GM23338 (cell line): ENCODE measurements around the gene TIA1. TPM values are rescaled to one million over a fixed set of nuclear protein-coding genes. Genes with fewer than 3 reads are reported as not detected.

Experiments
- ATAC-seq: fragments of 200-7000 bp; cut with Tn5 transposase; 3 replicates; pipeline ENCODE4 v1.9.1; 2020
- DNase-seq: peaks from one replicate; pipeline ENCODE4 v3.0.0-alpha.2; 2015; ENCODE audit warnings: low spot score
- H2AFZ ChIP-seq: fragments of 200-600 bp; sonication (generic); 2 replicates; pipeline ENCODE4 v1.8.0; 2016; ENCODE audit warnings: antibody characterized with exemption, mild to moderate bottlenecking, moderate library complexity
- H3F3A ChIP-seq: fragments of 200-600 bp; sonication (generic); replicated peaks from 2 replicates; pipeline ENCODE4 v1.8.0; 2017; ENCODE audit warnings: antibody characterized with exemption, mixed run types, low read depth
- H3K27ac ChIP-seq: fragments of 200-600 bp; sonication (generic); 2 replicates; pipeline ENCODE4 v1.6.1; 2016; ENCODE audit warnings: low read depth
- H3K27me3 ChIP-seq: fragments of 200-600 bp; sonication (generic); 2 replicates; pipeline ENCODE4 v1.8.0; 2016; ENCODE audit warnings: mild to moderate bottlenecking, mixed run types, moderate library complexity; ENCODE audit not compliant: insufficient read depth
- H3K36me3 ChIP-seq: fragments of 200-600 bp; sonication (generic); 2 replicates; pipeline ENCODE4 v1.8.0; 2016; ENCODE audit warnings: mild to moderate bottlenecking; ENCODE audit not compliant: insufficient read depth
- H3K4me1 ChIP-seq: fragments of 200-600 bp; sonication (generic); 2 replicates; pipeline ENCODE4 v1.8.0; 2016; ENCODE audit warnings: mild to moderate bottlenecking, moderate library complexity; ENCODE audit not compliant: insufficient read depth
- H3K4me2 ChIP-seq: fragments of 200-600 bp; sonication (generic); 2 replicates; pipeline ENCODE4 v1.7.1; 2017; ENCODE audit warnings: mixed run types
- H3K4me3 ChIP-seq: fragments of 200-600 bp; sonication (generic); 2 replicates; pipeline ENCODE4 v1.6.1; 2016; ENCODE audit warnings: mixed run types
- H3K79me2 ChIP-seq: fragments of 200-600 bp; sonication (generic); replicated peaks from 2 replicates; pipeline ENCODE4 v1.8.0; 2017; ENCODE audit warnings: mild to moderate bottlenecking; ENCODE audit not compliant: insufficient read depth
- H3K9me2 ChIP-seq: fragments of 200-600 bp; sonication (generic); 2 replicates; pipeline ENCODE4 v1.8.0; 2017; ENCODE audit not compliant: insufficient read depth
- H4K20me1 ChIP-seq: fragments of 200-600 bp; sonication (generic); replicated peaks from 2 replicates; pipeline ENCODE4 v1.8.0; 2017; ENCODE audit warnings: mild to moderate bottlenecking; ENCODE audit not compliant: insufficient read depth
- H3K27ac Mint-ChIP-seq: 2 replicates; pipeline ENCODE4 v1.8.0; 2020; ENCODE audit warnings: inconsistent platforms, mild to moderate bottlenecking, moderate library complexity, mixed read lengths
- H3K27me3 Mint-ChIP-seq: 3 replicates; pipeline ENCODE4 v1.8.0; 2022; ENCODE audit warnings: low read depth, mild to moderate bottlenecking, moderate library complexity, mixed read lengths, inconsistent platforms; ENCODE audit not compliant: insufficient read depth, poor library complexity
- H3K36me3 Mint-ChIP-seq: 3 replicates; pipeline ENCODE4 v1.8.0; 2021; ENCODE audit warnings: low read depth, mild to moderate bottlenecking, inconsistent platforms, moderate library complexity, mixed read lengths
- H3K4me1 Mint-ChIP-seq: 3 replicates; pipeline ENCODE4 v1.8.0; 2020; ENCODE audit warnings: mild to moderate bottlenecking, inconsistent platforms, mixed read lengths
- H3K4me3 Mint-ChIP-seq: 3 replicates; pipeline ENCODE4 v1.8.0; 2021; ENCODE audit warnings: moderate library complexity, mild to moderate bottlenecking, inconsistent platforms, mixed read lengths
- H3K9me3 Mint-ChIP-seq: 3 replicates; pipeline ENCODE4 v1.8.0; 2020; ENCODE audit warnings: moderate library complexity, mild to moderate bottlenecking, inconsistent platforms, mixed read lengths
- CREB1 ChIP-seq: fragments of 250-450 bp; sonication (Bioruptor Pico); IDR thresholded peaks from 2 replicates; pipeline ENCODE4 v1.5.0; 2020; ENCODE audit warnings: low read depth, mild to moderate bottlenecking, moderate library complexity
- CTCF ChIP-seq, 2 experiments: fragments of 200-600 bp in 1 of 2; sonication (generic) in 1 of 2; conservative IDR thresholded peaks; 2 replicates each; pipeline versions ENCODE4 v1.5.1 to v1.6.1; 2016 to 2017; ENCODE audit warnings: antibody characterized with exemption in 2 of 2, low read depth in 2 of 2, mild to moderate bottlenecking in 2 of 2, moderate library complexity in 1 of 2
- ETS1 ChIP-seq: IDR thresholded peaks from 2 replicates; pipeline ENCODE4 v1.6.1; 2016; ENCODE audit warnings: antibody characterized with exemption
- EZH2 ChIP-seq: fragments of 200-600 bp; sonication (generic); IDR thresholded peaks from one replicate; pipeline ENCODE4 v1.8.0; 2017; ENCODE audit warnings: antibody characterized with exemption, mild to moderate bottlenecking, low read depth; ENCODE audit not compliant: unreplicated experiment
- EZH2phosphoT487 ChIP-seq: fragments of 200-600 bp; sonication (generic); IDR thresholded peaks from one replicate; pipeline ENCODE4 v1.8.1; 2018; ENCODE audit warnings: antibody characterized with exemption; ENCODE audit not compliant: unreplicated experiment
- JUNB ChIP-seq: IDR thresholded peaks from one replicate; pipeline ENCODE4 v1.6.1; 2016; ENCODE audit warnings: antibody characterized with exemption; ENCODE audit not compliant: unreplicated experiment
- NANOG ChIP-seq: IDR thresholded peaks from 2 replicates; pipeline ENCODE4 v1.6.1; 2016; ENCODE audit warnings: antibody characterized with exemption, borderline replicate concordance
- POLR2AphosphoS5 ChIP-seq: IDR thresholded peaks from 2 replicates; pipeline ENCODE4 v1.6.1; 2016; ENCODE audit warnings: antibody characterized with exemption, low read depth
- STAT1 ChIP-seq: IDR thresholded peaks from one replicate; pipeline ENCODE4 v1.6.1; 2016; ENCODE audit warnings: antibody characterized with exemption; ENCODE audit not compliant: unreplicated experiment
- ZNF462 ChIP-seq: fragments of 250-450 bp; sonication (Bioruptor Pico); IDR thresholded peaks from 2 replicates; pipeline ENCODE4 v1.5.0; 2020; ENCODE audit warnings: mild to moderate bottlenecking, moderate library complexity
- polyA plus RNA-seq: library from polyadenylated mRNA; unstranded; fragments of >200 nt; fragmentation: Nextera tagmentation; extraction: Ambion mirVana; gene quantifications from 2 replicates; pipeline ENCODE4 v1.2.1, GENCODE V29; 2016
- total RNA-seq: library from RNA; depleted of rRNA; stranded (reverse); fragments of >200 nt; shearing (Covaris generic); gene quantifications from 2 replicates; pipeline ENCODE4 v1.2.3, GENCODE V29; 2014

TIA1 gene
- total and polyA plus RNA-seq, 2 experiments from 2014 or later: 130 to 179 TPM

DNA sequence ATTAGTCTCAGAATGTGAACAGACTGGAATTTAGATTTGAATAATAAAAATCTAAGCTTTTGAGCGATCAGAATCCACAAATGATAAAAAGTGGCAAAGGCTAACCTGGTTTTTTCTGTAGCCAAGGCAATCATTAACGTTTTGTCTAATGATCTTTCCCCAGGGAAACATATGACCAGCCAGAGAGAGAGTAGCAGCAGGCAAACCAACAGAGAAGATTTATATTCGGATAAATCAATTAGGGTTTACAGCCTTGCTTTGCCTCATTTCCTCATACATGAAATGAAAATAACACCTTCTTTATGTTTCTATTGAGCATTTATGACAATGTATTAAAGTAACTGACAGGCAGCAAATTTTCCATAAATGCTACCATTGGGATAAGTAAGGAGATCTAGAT is 14.5 kb downstream of the TIA1 start:
- ATAC-seq: no peak
- H3K27ac Mint-ChIP-seq: no peak overlapping the region

More for the DNA sequence above, 14.5 kb downstream of the TIA1 start:
- H3K79me2 ChIP-seq: peaks cover 84% of the 10 kb centered on the region
- no peak for TF ChIP-seq CTCF (conservative IDR thresholded peaks at IDR 0.05; ENCODE audit: low read depth in 2 of 2)
- TF ChIP-seq EZH2: no peak
- TF ChIP-seq STAT1: no peak
- no peak for TF ChIP-seq CREB1 (CRISPR knock-in tag)
- TF ChIP-seq ZNF462 (CRISPR knock-in tag): no peak
- no peak for TF ChIP-seq ETS1
- TF ChIP-seq POLR2AphosphoS5: no peak
- no peak for TF ChIP-seq NANOG
- no peak for TF ChIP-seq EZH2phosphoT487
- no peak for TF ChIP-seq JUNB
- no peaks in the 10 kb centered on the region for H3K9me3 Mint-ChIP-seq
- H2AFZ ChIP-seq: no peak overlapping the region
- H4K20me1 ChIP-seq: peaks cover 52% of the 10 kb centered on the region
- peaks cover 75% of the 10 kb centered on the region for H3K36me3 ChIP-seq
- H3K27me3 ChIP-seq: no peaks in the 10 kb centered on the region
- H3K4me1 Mint-ChIP-seq: no peaks in the 10 kb centered on the region
- H3K4me3 ChIP-seq: no peak overlapping the region
- H3K36me3 Mint-ChIP-seq: peaks cover 77% of the 10 kb centered on the region
- no peaks in the 10 kb centered on the region for H3K27me3 Mint-ChIP-seq
- no peaks in the 10 kb centered on the region for H3K9me2 ChIP-seq
- no peaks in the 10 kb centered on the region; the same call in 1 of the 2 replicates for H3F3A ChIP-seq
- no peaks in the 10 kb centered on the region for H3K4me1 ChIP-seq
- no peak overlapping the region for H3K4me2 ChIP-seq
- no peak overlapping the region for H3K27ac ChIP-seq
- DNase-seq: no peak
- H3K4me3 Mint-ChIP-seq: no peak overlapping the region
